OCI-LY3 (cell line): Measurements from ENCODE around the gene FEN1.

Experiments used
- H2AFZ ChIP-seq: fragments of 200-600, 300-600 bp; shearing (Covaris generic); 2 replicates; pipeline ENCODE4 v1.6.0; 2014; ENCODE audit warnings: antibody characterized with exemption, low read depth, low read length
- H3K27ac ChIP-seq: fragments of 200-600, 300-600 bp; sonication (generic); 2 replicates; pipeline ENCODE4 v1.5.1; 2014; ENCODE audit warnings: mild to moderate bottlenecking, low read length, moderate library complexity, mixed read lengths
- H3K27me3 ChIP-seq: fragments of 200-600, 300-600 bp; sonication (generic); 2 replicates; pipeline ENCODE4 v1.6.1; 2014; ENCODE audit warnings: low read depth, low read length, mixed read lengths
- H3K36me3 ChIP-seq: fragments of 200-600, 300-600 bp; sonication (generic); replicated peaks from 2 replicates; pipeline ENCODE3; 2014; ENCODE audit warnings: low read depth, low read length, mixed read lengths
- H3K4me1 ChIP-seq: fragments of 300-600, 200-600 bp; sonication (generic); 2 replicates; pipeline ENCODE4 v1.6.1; 2014; ENCODE audit warnings: low read length, mixed read lengths
- H3K4me2 ChIP-seq: fragments of 200-600, 300-600 bp; sonication (generic); 2 replicates; pipeline ENCODE4 v1.6.1; 2014; ENCODE audit warnings: low read length, mixed read lengths
- H3K4me3 ChIP-seq: fragments of 300-600, 200-600 bp; sonication (generic); 2 replicates; pipeline ENCODE4 v1.5.1; 2014; ENCODE audit warnings: antibody characterized with exemption, mild to moderate bottlenecking, low read length, moderate library complexity
- H3K79me2 ChIP-seq: fragments of 300-600, 200-600 bp; shearing (Covaris generic); 2 replicates; pipeline ENCODE4 v1.6.1; 2014; ENCODE audit warnings: mild to moderate bottlenecking, low read length, mixed read lengths
- H3K9ac ChIP-seq: fragments of 300-600, 200-600 bp; shearing (Covaris generic); 2 replicates; pipeline ENCODE4 v1.6.0; 2014; ENCODE audit warnings: mild to moderate bottlenecking, low read length, moderate library complexity
- H3K9me3 ChIP-seq: fragments of 200-600, 300-600 bp; shearing (Covaris generic); 2 replicates; pipeline ENCODE4 v1.6.1; 2014; ENCODE audit warnings: low read length, mixed read lengths; ENCODE audit not compliant: insufficient read depth
- H4K20me1 ChIP-seq: fragments of 200-600, 300-600 bp; sonication (generic); 2 replicates; pipeline ENCODE4 v1.6.1; 2016; ENCODE audit warnings: low read length, mixed read lengths; ENCODE audit not compliant: insufficient read depth
- CTCF ChIP-seq: fragments of 200-600, 300-600 bp; sonication (generic); IDR thresholded peaks from 2 replicates; pipeline ENCODE4 v1.5.1; 2014; ENCODE audit warnings: antibody characterized with exemption, low read length, low read depth
- EZH2phosphoT487 ChIP-seq: fragments of 200-600 bp; shearing (Covaris generic); IDR thresholded peaks from 2 replicates; pipeline ENCODE4 v1.6.1; 2018; ENCODE audit warnings: antibody characterized with exemption, mixed run types, low read depth

The FEN1 gene

GRCh38 chr11:61794579-61794978, 1.9 kb downstream of the FEN1 start:
- H3K4me2 ChIP-seq = peak overlapping the region; percentile 22
- no peaks in the 10 kb centered on the region for H3K27me3 ChIP-seq
- H3K9ac ChIP-seq = no peak overlapping the region
- H3K79me2 ChIP-seq = peaks cover 99% of the 10 kb centered on the region
- no peak overlapping the region for H3K4me3 ChIP-seq
- TF ChIP-seq CTCF (no peak), EZH2phosphoT487 (no peak)
- no peak overlapping the region for H2AFZ ChIP-seq
- H3K36me3 ChIP-seq = peaks cover 49% of the 10 kb centered on the region
- peaks cover 43% of the 10 kb centered on the region for H3K4me1 ChIP-seq
- H3K27ac ChIP-seq = no peak overlapping the region
- H3K9me3 ChIP-seq = no peaks in the 10 kb centered on the region
- peaks cover 11% of the 10 kb centered on the region; the same call in 1 of the 2 replicates for H4K20me1 ChIP-seq

GRCh38 chr11:61795459-61795858, 2.7 kb downstream of the FEN1 start:
- H3K4me2 ChIP-seq = no peak overlapping the region

GRCh38 chr11:61795876-61796526, 3.3 kb downstream of the FEN1 start:
- Histone ChIP-seq H3K4me2 (no peak overlapping the region), H3K36me3 (peaks cover 50% of the 10 kb centered on the region)

More at GRCh38 chr11:61795459-61795858, 2.7 kb downstream of the FEN1 start:
- Histone ChIP-seq H3K4me1 (peaks cover 45% of the 10 kb centered on the region), H3K4me3 (no peak overlapping the region), H3K9me3 (no peaks in the 10 kb centered on the region), H3K27ac (no peak overlapping the region), H4K20me1 (peaks cover 14% of the 10 kb centered on the region; the same call in 1 of the 2 replicates), H3K79me2 (peaks cover 99% of the 10 kb centered on the region), H2AFZ (no peak overlapping the region), H3K9ac (no peak overlapping the region), H3K27me3 (no peaks in the 10 kb centered on the region), H3K36me3 (peaks cover 48% of the 10 kb centered on the region)
- TF ChIP-seq EZH2phosphoT487 = no peak
- no peak for TF ChIP-seq CTCF

More at GRCh38 chr11:61795876-61796526, 3.3 kb downstream of the FEN1 start:
- Histone ChIP-seq H3K27me3 (no peaks in the 10 kb centered on the region), H4K20me1 (peaks cover 14% of the 10 kb centered on the region; the same call in 1 of the 2 replicates), H3K9ac (no peak overlapping the region), H2AFZ (no peak overlapping the region), H3K27ac (no peak overlapping the region), H3K4me3 (no peak overlapping the region), H3K9me3 (no peaks in the 10 kb centered on the region), H3K79me2 (peaks cover 99% of the 10 kb centered on the region), H3K4me1 (peaks cover 41% of the 10 kb centered on the region)
- TF ChIP-seq EZH2phosphoT487 (no peak), CTCF (no peak)
